GM19239 (cell line): ENCODE data around the gene SLC24A4.

Source experiments
- DNase-seq: peaks from one replicate; pipeline ENCODE4 v3.0.0; 2011; ENCODE audit warnings: low spot score; ENCODE audit not compliant: insufficient read length
- FAIRE-seq: peaks from 2 replicates; lab custom pipeline; 2011; peaks lifted over from hg19 to GRCh38; lab: Jason Lieb, UNC

Gene SLC24A4

DNA sequence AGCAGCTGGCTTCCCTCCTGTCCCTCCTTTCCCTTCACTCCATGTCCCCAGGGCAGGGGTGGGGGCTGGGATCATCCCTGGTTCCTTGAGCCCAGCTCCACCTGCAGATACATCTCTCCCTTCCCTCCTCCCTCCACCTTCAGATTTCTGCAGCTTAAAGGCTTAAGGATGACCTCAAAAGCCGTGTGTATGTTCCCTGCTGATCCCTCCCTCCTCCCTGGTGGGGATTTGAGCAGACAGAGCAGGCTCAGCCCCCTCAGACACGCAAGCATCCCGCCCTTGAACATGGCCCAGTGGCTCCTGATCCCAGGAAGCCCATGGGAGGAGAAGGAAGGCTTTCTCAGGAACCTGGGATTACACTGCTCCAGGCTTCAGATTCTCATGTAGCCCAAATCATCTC is 107.7 kb downstream of the SLC24A4 start:
- DNase-seq: no peak

GRCh38 chr14:92431199-92431725 is 108.3 kb downstream of the SLC24A4 start:
- no peak for DNase-seq

More for the DNA sequence above, 107.7 kb downstream of the SLC24A4 start:
- FAIRE-seq: no peak

DNA sequence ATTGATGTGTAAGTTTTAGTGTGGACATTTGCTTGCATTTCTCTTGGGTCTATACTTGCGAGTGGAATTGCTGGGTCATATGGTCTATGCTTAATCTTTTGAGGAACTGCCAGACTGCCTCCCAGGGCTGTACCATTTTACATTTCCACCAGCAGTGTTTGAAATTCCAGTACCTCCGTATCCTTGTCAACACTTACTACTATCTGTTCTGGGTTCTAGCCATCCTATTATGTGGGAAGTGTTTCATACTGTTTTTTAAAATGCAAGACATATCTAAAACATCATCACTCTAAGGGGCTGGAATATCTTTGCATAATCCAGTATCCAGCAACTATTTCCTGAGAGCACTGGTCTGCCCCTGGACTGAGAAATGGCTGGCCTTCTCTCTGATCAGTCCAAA is 110.4 kb downstream of the SLC24A4 start:
- FAIRE-seq: no peak
- no peak for DNase-seq

More at GRCh38 chr14:92431199-92431725, 108.3 kb downstream of the SLC24A4 start:
- FAIRE-seq: no peak

DNA sequence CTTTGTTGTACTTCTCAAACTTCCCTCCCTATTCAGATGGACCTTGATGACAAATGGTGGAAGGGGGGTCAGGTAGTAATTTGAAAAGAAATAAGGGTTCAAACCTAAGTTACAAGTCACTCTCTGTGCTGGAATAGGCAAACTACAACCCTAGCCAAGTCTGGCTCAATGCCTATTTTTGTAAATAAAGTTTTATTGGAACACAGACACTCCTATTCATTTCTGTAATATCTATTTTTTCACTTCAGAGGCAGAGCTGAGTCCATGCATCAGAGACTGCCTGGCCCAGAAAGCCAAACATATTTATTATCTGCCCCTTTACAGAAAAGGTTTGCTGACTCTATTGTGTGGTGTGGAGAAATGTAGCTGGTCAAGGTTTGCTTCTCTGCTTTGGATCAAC is 112.2 kb downstream of the SLC24A4 start:
- no peak for FAIRE-seq
- DNase-seq: no peak

- FAIRE-seq: no peak
- DNase-seq: no peak
These were observed 113.3 kb downstream of the SLC24A4 start for GRCh38 chr14:92436115-92436776.

DNA sequence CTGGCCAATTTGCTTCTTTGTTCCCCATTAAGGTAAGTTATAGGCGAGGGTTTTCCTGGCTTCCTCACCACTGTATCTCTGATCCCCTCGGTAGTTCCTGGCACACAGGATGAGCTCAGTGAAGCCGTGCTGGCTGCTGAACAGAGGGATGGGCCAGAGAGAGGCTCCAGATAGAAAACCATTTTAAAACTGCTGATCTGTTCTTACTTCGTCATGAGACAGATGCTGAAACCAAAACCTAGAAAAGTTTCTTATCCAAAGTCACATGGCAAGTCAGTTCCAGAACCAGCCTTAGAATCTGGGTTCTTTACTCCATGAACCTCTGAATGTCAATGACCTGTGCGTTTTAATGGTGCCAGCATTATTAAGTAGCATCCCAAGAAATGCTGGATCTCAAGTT is 114.3 kb downstream of the SLC24A4 start:
- FAIRE-seq: no peak
- no peak for DNase-seq

DNA sequence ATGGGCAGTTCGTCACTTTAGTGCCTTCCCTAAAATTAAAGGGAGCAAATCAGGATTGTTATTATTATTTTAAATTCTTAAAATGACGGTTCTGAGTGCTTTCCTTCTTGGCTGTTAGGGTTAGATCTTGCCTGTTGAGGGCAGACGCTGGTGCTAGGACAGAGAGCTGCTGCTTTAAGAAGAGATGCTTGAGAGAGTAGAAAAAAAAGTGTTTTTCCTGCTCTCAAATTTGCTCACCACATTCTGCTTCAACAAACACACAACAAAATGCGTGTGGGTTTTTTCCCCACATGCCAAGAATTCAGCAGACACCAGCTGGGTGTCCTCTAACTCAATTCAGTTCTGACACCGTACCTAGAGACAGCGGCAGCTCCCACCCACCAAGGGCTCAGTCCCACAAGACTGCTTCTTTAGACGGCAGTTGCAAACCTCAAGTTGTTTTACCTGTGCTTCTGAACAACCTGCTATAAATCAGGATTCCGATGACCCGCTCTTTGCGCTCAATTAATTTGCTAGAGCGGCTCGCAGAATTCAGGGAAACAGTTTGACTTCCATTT is 114.8 kb downstream of the SLC24A4 start:
- no peak for FAIRE-seq
- no peak for DNase-seq

GRCh38 chr14:92439537-92440344 is 116.8 kb downstream of the SLC24A4 start:
- FAIRE-seq (no peak), DNase-seq (no peak)

DNA sequence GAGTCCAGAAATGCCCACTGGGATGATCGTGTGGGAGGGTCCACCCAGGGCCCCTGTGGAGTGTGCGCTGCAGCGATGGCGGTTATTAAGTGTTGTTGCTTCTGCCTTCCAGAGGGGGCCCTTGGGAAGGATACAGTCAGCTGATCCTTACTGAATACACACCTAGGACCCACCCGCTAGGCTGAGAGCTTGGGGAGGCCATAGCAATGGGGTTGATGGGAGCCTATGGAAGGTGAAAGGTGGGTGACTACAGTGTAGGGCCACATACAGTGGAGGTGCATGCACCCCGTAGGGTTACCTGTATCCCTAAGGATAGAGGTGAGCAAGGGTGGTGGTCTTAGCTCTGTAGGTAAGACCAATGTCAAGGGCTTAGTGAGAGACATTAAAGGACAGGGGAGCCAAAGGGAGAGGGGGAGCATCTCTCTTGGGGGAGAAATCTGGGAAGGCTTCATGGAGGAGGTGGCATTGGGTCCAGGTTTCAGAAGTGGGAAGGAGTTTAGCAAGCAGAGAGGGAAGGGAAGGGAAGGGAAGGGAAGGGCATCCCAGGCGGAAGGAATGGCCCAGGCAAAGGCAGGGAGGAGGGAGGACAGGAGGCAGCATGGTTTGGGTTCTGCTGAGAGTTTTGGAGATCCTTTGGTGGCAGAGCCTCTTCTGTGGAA is 117.5 kb downstream of the SLC24A4 start:
- DNase-seq (no peak), FAIRE-seq (no peak)

- no peak for DNase-seq
- no peak for FAIRE-seq
These were observed 119.0 kb downstream of the SLC24A4 start for GRCh38 chr14:92441751-92442504.

GRCh38 chr14:92443167-92443566 is 120.2 kb downstream of the SLC24A4 start:
- no peak for DNase-seq
- no peak for FAIRE-seq

GRCh38 chr14:92443741-92444140 is 120.8 kb downstream of the SLC24A4 start:
- no peak for DNase-seq
- no peak for FAIRE-seq

GRCh38 chr14:92446771-92447170 is 123.8 kb downstream of the SLC24A4 start:
- no peak for FAIRE-seq
- no peak for DNase-seq

DNA sequence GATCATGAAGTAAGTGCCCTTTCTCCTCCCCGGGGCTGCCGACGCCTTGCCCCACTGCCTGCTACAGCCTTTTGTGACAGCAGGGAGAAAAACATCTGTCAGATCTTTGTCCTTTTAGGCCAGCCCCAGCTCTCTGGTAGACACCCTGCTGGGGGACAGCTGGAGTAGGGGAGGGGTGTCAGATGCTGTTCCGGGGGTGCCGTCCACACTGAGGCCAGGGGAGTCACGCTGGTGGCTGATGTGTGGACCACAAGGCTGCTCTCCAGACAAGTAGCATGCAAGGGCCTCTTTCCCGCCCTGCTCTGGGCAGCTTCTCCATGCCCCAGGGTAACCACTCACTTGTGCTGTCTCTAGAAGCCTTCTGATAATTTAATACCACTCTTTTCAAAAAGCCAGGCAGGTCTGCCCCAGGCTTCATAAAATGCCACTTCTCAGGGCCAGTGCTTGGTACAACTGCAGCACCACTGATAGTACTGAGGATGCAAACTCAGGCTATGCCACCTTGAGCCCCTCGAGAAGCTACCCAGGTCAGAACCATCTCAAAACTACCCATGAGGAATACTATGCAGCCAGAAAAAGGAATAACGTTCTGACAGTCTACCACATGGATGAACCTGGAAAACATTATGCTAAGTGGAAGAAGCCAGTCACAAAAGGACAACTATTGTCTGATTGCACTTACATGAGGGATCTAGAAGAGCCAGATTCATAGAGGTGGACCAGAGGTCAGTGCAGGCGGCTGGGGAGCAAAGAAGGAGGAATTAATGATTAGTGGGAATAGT is 124.6 kb downstream of the SLC24A4 start:
- DNase-seq (no peak), FAIRE-seq (no peak)

DNA sequence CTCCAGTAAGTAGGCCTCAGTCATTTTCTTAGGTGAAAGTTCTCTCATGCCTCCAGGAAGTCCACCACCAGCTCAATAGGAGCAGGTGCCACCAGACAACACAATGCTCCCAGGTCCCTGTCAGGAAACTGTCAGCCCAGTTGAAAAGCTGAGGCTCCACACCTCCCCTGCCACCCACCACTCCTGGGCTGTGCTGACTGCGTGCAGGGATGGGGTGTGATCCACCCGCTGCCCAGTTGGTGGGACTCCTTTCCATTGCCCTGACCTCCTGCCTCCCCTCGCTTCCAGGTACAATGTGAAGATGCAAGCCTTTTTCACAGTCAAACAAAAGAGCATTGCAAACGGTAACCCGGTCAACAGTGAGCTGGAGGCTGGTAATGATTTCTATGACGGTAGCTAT is 125.8 kb downstream of the SLC24A4 start:
- no peak for DNase-seq
- no peak for FAIRE-seq

DNA sequence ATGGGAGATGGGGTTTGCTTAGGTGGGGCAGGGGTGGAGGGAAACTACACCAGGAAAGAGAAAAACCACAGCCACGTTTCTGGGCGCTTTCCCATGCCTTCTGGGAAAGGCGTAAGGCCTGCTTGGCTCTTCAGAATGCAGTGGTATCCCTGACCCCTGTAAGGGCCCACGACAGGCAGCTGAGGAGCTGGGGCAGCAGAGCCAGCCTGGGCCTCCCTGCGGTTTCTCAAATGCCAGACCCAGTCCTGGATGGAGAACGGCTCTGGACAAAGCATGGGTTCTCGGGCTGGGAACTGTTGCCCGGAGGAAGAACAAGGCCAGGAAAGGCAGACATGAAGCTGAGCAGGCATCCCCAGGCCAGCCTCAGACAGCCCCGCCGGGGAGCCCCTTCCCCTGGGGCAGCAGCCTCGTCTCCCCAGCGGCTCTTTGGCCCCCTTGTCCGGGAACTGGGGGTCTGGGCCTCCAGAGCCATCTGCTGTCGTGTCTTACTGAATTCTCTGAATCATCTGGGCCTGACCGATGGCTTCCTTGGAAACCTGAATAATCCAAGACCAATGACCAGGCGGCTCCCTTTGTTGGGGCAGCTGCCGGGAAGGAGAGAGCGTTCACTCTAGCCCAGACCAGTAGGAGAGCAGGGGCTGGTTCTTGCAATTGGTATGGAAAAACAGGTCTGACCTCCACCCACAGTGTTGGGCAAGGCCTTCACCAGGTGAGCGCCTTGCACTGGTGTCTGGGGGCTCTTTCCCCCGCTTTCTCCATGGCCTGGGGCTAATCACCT is 126.6 kb downstream of the SLC24A4 start:
- FAIRE-seq (no peak), DNase-seq (no peak)

- no peak for FAIRE-seq
- no peak for DNase-seq
These were observed 127.5 kb downstream of the SLC24A4 start for GRCh38 chr14:92450351-92451070.

GRCh38 chr14:92451245-92451644 is 128.3 kb downstream of the SLC24A4 start:
- FAIRE-seq: no peak
- DNase-seq: no peak
